ENCODE results near the gene BAG3.
"Not testable (repeated sequence)": the region's sequence is repeated elsewhere in the genome, so short reads cannot be mapped to it uniquely, and the experiment has no call there.

BAG3 gene

DNA sequence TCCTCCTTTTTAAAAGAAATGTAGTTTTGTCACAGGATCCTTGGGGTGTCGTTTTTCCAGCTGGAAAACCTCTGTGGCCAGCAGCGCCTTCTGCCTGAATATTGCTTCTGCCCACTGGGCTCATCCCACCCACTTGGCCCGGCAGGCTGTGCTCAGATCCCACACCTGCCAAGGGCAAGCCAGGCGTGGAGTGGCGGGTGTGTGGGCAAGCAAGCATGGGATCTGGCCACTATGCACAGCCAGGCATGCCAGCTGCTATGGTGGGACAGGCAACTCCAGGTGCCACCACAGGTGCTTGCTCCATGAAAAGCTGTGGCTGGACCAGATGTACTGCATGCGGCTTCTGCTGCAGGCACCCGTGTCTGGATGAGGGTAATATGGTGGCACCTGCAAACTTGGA, 43.4 kb downstream of the BAG3 start:
- DNase-seq, result no peak

- no peak for DNase-seq
Observed at GRCh38 chr10:119700321-119700954, 49.3 kb downstream of the BAG3 start.

GRCh38 chr10:119701861-119702260, 50.7 kb downstream of the BAG3 start:
- no peak for DNase-seq

- DNase-seq, result no peak
Observed at GRCh38 chr10:119702583-119702982, 51.4 kb downstream of the BAG3 start.

DNA sequence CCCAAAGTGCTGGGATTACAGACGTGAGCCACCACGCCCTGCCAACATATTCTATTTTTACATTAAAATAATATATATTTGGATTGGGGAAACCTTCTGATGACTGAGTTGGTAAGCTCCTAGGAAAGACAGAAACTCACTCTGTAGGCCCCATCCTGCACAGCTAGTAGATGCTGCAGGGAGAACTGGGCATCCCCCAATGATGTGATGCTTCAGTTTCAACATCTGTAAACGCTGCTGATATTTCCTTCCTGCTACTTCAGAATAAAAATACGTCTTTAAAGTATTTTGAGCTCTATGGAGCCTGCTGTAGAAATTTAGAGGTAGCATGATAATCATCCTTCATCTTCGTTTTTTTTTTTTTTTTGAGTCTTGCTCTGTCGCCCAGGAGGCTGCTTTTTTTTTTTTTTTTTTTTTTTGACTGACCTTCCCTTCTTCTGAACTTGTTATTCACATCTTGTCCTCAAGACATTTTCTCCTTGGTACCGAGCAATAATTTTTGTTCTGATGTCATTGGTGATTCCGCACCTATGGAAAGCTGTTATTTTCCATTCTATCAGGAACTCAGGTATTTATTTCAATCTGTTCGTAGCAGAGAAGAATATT, 52.8 kb downstream of the BAG3 start:
- DNase-seq, result no peak

DNA sequence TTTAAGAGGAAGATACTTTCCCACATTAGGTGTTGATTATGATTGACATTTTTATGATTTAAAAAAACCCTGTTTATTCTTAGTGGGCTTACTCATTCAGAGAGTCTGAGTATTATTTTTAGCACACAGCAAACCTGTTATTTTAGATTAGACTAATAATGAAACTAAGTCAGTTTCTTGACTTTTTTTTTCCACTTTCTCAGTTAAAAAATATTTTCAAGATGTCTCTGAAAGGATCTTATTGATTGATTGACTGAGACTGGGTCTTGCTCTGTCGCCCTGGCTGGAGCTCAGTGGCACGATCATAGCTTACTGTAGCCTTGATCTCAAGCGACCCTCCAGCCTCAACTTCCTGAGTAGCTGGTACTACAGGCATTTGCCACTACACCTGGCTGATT, 54.3 kb downstream of the BAG3 start:
- no peak for DNase-seq

GRCh38 chr10:119706521-119707278, 55.5 kb downstream of the BAG3 start:
- DNase-seq, result no peak

DNA sequence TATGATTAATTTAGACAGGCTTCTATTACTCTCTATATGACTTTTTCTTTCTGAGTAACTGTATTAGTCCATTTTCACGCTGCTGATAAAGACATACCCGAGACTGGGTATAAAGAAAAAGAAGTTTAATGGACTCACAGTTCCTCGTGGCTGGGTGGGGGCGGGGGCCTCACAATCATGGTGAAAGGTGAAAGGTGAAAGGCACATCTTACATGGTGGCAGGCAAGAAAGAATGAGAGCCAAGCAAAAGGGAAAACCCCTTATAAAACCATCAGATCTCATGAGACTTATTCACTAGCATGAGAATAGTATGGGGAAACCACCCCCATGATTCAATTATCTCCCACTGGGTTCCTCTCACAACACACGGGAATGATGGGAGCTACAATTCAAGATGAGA, 56.2 kb downstream of the BAG3 start:
- DNase-seq, result not testable (repeated sequence)

- DNase-seq, result not testable (repeated sequence)
Observed at GRCh38 chr10:119710935-119711334, 59.8 kb downstream of the BAG3 start.

DNA sequence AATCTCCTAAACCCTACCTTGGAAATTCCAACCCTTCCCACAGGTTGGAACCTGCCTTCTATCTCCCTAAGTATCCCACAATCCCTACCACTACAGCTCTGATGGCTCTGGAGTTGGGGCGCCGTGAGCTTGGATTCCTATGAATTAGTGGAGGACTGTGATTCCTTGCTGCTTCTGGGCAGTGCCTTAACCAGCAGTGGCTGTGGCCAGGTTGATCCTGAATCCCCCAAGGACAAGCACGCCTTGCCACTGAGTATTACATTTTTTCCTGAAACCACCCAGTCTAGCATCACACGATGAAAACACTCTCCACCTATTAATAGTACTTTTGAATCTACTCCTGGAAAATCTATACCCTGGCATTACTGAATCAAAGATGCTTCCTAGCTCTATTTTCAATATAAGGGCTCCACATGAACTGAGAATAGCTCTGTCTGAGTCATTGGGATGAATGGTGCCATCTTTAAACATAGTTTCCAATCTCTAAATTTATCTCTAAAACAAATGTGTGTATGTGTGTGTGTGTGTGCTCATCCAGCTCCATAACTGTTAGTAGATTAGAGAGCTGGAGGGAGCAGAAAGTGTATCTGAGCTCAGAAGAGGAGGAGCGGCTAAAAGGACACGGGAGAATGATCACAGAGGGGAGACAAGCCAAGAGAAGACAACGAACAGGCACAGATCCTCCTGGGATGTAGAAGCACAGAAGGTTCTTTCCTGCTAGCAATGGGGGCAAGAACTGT, 62.7 kb downstream of the BAG3 start:
- DNase-seq, result no peak

DNA sequence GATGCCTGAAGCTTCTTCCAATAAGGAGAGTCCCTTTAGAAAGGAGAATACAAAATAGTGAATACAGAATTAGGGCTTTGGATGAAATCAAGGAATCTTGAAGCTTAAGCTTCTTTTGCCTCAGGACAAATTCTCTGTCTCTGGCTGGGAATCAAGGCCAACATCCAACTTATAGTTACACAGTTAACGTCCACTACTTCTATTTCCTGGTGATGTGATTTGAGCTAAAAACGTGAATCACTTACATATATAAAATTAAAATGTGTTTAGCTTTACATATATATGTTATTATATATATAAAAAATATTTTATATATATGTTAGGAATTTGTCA, 63.3 kb downstream of the BAG3 start:
- DNase-seq, result no peak

- DNase-seq, result no peak
Observed at GRCh38 chr10:119715628-119716505, 64.7 kb downstream of the BAG3 start.

GRCh38 chr10:119723161-119723560, 72.0 kb downstream of the BAG3 start:
- no peak for DNase-seq

DNA sequence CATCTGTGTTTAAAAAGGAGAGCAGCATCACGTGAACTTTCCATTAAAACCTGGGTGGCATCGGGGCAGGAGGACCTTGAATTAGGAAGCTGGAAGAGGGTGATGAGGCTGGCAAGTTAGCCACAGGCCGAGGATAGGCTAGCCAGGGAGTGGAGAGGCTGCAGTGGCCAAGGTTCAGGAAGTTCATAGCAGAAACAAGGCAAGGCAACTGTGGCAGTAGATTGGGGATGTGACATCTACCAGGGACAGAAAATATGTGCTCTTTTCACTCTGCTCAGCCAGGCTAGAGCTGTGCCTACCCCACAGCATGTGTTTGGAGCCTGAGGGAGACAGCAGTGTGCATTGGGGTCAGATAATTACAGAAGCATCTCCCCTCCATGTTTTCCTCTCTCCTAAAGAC, 72.4 kb downstream of the BAG3 start:
- no peak for DNase-seq

DNA sequence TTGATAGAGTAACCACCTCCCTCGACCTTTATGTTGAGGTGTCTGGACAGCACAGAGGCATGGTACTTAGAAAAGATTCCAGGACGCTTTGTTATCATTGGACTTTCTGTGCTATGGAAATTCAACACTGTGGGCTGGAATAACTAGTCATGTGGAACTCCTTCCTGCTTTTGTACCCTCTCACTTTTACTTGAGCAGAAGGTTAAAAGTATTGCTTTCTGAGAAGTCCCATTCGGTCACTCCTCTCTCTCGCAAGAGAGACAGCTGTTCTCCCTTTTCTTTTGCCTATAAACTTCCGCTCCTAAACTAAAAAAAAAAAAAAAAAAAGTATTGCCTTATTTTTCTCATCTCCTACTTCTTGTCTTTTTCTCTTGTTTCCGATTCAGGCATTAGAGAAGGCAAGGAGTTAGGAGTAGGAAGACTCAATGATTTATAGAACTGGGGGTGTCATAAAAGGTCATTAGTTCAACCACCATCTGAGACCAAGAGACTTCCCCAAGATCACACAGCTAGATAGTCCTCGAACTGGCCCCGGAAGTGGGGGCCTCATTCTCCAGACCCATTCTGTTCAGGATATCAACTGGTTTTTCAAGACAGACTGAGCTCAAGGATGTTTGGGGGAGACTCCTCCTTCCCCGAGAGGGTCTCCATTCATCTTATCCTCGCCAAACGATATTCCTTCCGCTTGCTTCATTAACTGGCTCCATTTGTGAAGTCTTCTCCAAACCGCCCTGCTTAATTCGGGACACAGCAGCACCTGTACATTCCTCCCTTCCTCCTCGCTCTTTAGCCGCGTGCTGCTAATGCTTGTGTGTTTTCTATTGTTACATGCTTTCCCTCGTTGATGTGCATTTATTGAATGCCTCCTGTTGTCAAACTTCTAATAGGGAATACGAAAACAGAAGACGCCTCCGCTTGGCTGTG, 73.7 kb downstream of the BAG3 start:
- DNase-seq, result no peak

DNA sequence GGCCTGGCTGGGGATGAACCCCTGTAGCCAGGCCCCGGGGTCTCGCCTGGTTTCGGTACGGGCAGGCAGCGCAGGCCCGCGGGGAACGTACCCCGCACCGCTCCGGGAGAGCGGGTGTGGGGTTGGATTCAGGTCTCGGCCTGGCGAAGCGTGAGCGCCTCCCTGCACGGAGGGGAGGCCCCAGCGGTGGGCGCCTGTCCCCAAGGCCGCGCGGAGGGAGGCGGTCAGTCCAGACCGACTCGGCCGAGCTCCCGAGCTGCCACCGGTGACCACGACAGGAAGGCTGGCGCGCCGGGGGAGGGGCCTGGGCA, 74.3 kb downstream of the BAG3 start:
- no peak for DNase-seq

DNA sequence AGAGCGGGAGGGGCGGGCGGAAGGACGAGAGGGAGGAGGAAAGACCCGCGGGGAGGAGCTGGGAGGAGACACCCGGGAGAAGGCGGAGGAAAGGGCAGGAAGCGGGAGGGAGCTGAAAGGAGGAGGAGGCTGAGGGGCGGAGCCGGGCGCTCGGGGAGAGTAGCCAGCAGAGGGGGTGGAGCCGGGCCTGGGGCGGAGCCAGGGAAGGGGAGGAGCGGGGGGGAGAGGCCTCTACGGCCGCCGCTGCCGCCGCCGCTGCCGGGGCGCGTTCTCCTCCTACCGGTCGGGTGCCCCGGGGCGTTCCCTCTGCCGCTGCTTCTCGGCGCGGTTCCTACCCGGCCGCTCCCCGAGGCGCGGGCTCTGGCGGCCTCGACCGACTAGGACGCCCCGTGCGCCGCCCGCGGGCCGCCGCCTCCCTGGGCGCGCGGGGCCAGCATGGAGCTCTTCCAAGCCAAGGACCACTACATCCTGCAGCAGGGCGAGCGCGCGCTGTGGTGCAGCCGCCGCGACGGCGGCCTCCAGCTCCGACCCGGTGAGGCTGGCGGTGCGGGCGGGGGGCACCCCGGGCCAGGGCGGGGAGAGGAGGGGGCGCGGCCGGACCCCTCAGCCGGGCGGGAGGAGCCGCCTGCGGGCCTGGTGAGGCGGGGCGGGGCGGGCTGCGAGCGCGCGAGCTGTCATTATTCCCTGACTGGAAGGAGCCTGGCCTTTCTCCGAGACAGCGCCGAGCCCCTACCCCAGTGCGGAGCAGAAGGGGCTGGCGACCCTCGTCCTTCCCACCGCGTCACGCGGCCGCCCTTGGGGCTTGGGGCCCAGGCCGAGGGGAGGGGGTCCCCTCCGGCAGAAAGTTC, 74.9 kb downstream of the BAG3 start, which contains the start of gene INPP5F:
TSS of gene INPP5F (plus strand) at position 223 of the 848 bp plus-strand sequence. CDS start at position 436, 213 bp downstream.
- DNase-seq, result peak; percentile 99 to 100

DNA sequence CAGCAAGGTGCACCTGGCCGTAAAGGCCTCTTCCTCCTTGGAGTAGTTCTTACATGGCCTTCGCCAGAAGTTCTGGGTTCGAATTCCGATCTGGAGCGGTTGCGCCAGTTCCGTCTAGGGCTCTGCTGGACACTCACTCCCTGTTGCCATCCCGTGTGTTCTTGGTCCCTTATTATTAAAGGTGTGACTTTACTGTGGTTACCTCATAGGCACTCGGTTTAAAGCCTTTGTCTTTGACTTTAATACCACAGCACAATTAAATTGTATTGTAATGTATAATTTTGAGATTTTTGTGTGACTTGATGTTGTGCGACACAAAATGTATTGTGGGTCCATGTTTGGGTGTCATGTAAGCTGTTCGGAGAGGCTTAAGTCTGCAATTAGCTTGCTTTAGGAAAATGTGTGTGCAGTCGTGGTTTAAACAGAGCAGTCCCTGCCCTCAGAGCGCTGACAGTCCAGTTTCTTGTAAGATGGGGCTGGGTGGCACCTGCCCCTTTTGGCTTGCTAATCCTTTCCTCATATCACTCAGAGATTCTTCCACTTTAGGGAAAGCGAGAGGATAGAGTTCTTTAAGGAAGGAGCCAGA, 75.6 kb downstream of the BAG3 start:
- DNase-seq, result no peak

Measured in activated CD4-positive, alpha-beta T cell treated with anti-CD3 and anti-CD28 coated beads for 4 hours (primary cell).